Effector memory CD4-positive, alpha-beta T cell (primary cell): Measurements from ENCODE around the gene GLT1D1.

Experiments
- DNase-seq, 3 donors: peaks; one replicate each; pipeline ENCODE4 v3.0.0-alpha.2; 2020
- H3K27ac ChIP-seq: 2 replicates; pipeline ENCODE4 v1.7.0; 2013; ENCODE audit warnings: mild to moderate bottlenecking, low read length, moderate library complexity; ENCODE audit not compliant: insufficient read depth, poor library complexity, severe bottlenecking
- H3K27me3 ChIP-seq: replicated peaks from 2 replicates; pipeline ENCODE4 v1.7.0; 2013; ENCODE audit warnings: mild to moderate bottlenecking, low read length; ENCODE audit not compliant: insufficient read depth, control insufficient read depth, poor library complexity, severe bottlenecking
- H3K36me3 ChIP-seq: 2 replicates; pipeline ENCODE4 v1.7.0; 2013; ENCODE audit warnings: mild to moderate bottlenecking, low read length, moderate library complexity; ENCODE audit not compliant: control insufficient read depth, insufficient read depth
- H3K4me1 ChIP-seq: 2 replicates; pipeline ENCODE4 v1.7.0; 2013; ENCODE audit warnings: low read length, mild to moderate bottlenecking; ENCODE audit not compliant: control insufficient read depth, insufficient read depth, poor library complexity, severe bottlenecking
- H3K4me3 ChIP-seq: 2 replicates; pipeline ENCODE4 v1.7.0; 2013; ENCODE audit warnings: low read length, low read depth, mild to moderate bottlenecking; ENCODE audit not compliant: insufficient read depth, poor library complexity, severe bottlenecking
- H3K9me3 ChIP-seq: 2 replicates; pipeline ENCODE4 v1.7.0; 2013; ENCODE audit warnings: mild to moderate bottlenecking, low read length, moderate library complexity; ENCODE audit not compliant: control insufficient read depth

GLT1D1 gene

DNA sequence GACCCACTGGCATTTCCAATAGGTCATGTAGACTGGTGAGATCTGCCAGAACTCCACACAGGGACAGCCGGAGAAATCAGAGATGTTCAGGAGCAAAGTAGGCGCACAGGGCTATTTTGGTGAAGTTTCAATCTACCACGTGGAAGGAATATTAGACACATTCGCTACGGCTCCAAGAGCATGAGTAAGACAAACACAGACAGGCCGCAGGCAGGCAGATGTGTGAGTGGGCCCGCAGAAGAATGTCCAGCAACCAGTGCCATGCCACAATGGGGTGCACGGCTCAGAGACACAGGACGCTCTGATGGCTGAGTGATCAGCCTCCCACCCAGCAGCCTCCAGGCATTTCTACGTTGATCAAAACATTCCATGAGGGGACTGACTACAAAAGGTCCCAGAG, 39.9 kb upstream of the GLT1D1 start:
- no peaks in the 10 kb centered on the region for H3K4me1 ChIP-seq

DNA sequence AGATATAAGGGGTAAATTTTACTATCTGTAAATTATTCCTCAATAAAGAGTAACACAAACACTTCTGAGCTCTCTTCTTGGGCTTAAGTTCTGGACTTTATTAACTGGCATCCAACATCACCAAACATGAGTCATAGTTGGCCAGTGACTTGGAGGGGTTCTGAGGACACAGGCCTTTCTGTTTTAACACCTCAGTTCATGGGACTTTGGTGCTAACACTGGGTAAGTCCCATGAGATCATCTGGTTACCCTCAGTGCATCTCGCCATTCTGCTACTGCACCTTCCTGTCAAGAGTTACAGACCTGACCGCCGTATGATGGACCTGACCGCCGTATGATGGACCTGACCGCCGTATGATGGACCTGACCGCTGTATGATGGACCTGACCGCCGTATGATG, 39.4 kb upstream of the GLT1D1 start:
- no peak overlapping the region for H3K4me3 ChIP-seq
- peaks cover 10% of the 10 kb centered on the region for H3K36me3 ChIP-seq
- no peaks in the 10 kb centered on the region for H3K9me3 ChIP-seq
- H3K4me1 ChIP-seq = no peaks in the 10 kb centered on the region
- no peak for DNase-seq
- H3K27ac ChIP-seq = no peak overlapping the region
- no peaks in the 10 kb centered on the region for H3K27me3 ChIP-seq

More for the DNA sequence above, 39.9 kb upstream of the GLT1D1 start:
- no peaks in the 10 kb centered on the region for H3K9me3 ChIP-seq
- no peaks in the 10 kb centered on the region for H3K27me3 ChIP-seq
- DNase-seq = no peak
- peaks cover 14% of the 10 kb centered on the region for H3K36me3 ChIP-seq
- H3K4me3 ChIP-seq = no peak overlapping the region
- H3K27ac ChIP-seq = no peak overlapping the region

- no peak for DNase-seq
- Histone ChIP-seq H3K4me1 (no peaks in the 10 kb centered on the region), H3K27me3 (no peaks in the 10 kb centered on the region), H3K27ac (no peak overlapping the region), H3K36me3 (peaks cover 10% of the 10 kb centered on the region), H3K9me3 (no peaks in the 10 kb centered on the region), H3K4me3 (no peak overlapping the region)
Measured at GRCh38 chr12:128814411-128815261, 38.6 kb upstream of the GLT1D1 start.

DNA sequence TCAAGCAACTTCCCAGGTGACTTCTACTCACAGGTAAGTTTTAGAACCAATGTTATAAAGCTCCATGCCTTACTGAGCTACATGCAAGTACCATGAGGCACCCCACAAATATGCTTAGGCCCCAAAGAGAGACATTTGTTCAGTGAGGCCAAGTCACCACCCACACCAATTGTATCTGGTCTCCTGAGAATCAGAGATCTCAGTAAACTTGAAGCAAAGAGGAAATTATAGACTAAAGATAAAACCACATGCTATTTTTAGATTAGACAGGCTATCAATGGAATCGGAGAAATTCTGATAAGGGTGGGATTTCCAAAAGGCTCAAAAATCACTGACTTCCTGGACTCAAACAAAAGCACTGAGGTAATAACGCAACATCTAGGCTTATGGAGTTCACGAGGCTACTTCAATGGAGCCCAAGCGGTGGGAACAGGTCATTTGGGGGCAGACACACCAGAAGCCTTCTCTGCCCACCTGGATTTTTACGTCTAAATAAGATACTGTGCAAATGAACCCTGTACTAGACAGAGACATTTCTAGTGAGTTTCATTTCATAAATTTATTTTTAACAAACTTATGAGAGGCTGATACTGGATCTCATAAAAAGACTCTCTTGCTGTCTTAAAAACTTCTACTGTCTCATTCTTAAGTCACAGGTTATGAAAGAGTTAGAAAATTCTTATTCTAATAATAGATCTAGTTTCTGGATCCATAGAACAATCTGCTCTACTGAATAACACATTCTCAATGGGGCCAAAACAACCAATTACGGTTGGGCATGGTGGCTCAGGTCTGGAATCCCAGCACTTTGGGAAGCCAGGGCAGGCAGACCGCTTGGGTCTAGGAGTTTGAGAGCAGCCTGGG, 37.3 kb upstream of the GLT1D1 start:
- no peaks in the 10 kb centered on the region for H3K4me1 ChIP-seq
- no peak overlapping the region for H3K27ac ChIP-seq
- no peaks in the 10 kb centered on the region for H3K9me3 ChIP-seq
- DNase-seq = no peak
- H3K27me3 ChIP-seq = no peaks in the 10 kb centered on the region
- peaks cover 10% of the 10 kb centered on the region for H3K36me3 ChIP-seq
- no peak overlapping the region for H3K4me3 ChIP-seq

DNA sequence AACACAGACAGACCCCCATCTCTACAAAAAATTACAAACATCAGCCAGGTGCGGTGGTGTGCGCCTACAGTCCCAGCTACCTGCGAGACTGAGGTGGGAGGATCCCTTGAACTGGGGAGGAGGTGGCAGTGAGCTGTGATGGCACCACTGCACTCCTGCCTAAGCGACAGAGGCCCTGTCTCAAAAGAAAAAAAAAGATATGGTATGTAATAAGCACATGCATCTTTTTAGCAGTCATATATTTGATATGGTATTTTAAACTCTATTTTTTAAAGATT, 36.7 kb upstream of the GLT1D1 start:
- no peak overlapping the region for H3K27ac ChIP-seq
- no peaks in the 10 kb centered on the region for H3K9me3 ChIP-seq
- H3K4me3 ChIP-seq = no peak overlapping the region
- H3K27me3 ChIP-seq = no peaks in the 10 kb centered on the region
- H3K36me3 ChIP-seq = peaks cover 10% of the 10 kb centered on the region
- no peak for DNase-seq
- H3K4me1 ChIP-seq = no peaks in the 10 kb centered on the region

GRCh38 chr12:128817111-128818015, 35.9 kb upstream of the GLT1D1 start:
- peaks cover 4% of the 10 kb centered on the region for H3K4me1 ChIP-seq
- DNase-seq = no peak
- no peak overlapping the region for H3K4me3 ChIP-seq
- H3K36me3 ChIP-seq = peaks cover 10% of the 10 kb centered on the region
- no peaks in the 10 kb centered on the region for H3K9me3 ChIP-seq
- H3K27ac ChIP-seq = no peak overlapping the region
- H3K27me3 ChIP-seq = no peaks in the 10 kb centered on the region

- peaks cover 14% of the 10 kb centered on the region for H3K4me1 ChIP-seq
- no peak overlapping the region for H3K4me3 ChIP-seq
- no peaks in the 10 kb centered on the region for H3K27me3 ChIP-seq
- DNase-seq = no peak
- H3K9me3 ChIP-seq = no peaks in the 10 kb centered on the region
- no peak overlapping the region for H3K27ac ChIP-seq
- peaks cover 10% of the 10 kb centered on the region for H3K36me3 ChIP-seq
Measured at GRCh38 chr12:128818065-128819022, 34.9 kb upstream of the GLT1D1 start.

GRCh38 chr12:128819293-128820144, 33.8 kb upstream of the GLT1D1 start:
- peaks cover 3% of the 10 kb centered on the region for H3K36me3 ChIP-seq
- no peaks in the 10 kb centered on the region for H3K27me3 ChIP-seq
- no peak overlapping the region for H3K4me3 ChIP-seq
- H3K9me3 ChIP-seq = no peaks in the 10 kb centered on the region
- no peak for DNase-seq
- H3K27ac ChIP-seq = no peak overlapping the region
- H3K4me1 ChIP-seq = peaks cover 14% of the 10 kb centered on the region
